ENCODE results near the gene SENP2.
"Not testable (repeated sequence)": the region's sequence is repeated elsewhere in the genome, so short reads cannot be mapped to it uniquely, and the experiment has no call there.

The SENP2 gene

DNA sequence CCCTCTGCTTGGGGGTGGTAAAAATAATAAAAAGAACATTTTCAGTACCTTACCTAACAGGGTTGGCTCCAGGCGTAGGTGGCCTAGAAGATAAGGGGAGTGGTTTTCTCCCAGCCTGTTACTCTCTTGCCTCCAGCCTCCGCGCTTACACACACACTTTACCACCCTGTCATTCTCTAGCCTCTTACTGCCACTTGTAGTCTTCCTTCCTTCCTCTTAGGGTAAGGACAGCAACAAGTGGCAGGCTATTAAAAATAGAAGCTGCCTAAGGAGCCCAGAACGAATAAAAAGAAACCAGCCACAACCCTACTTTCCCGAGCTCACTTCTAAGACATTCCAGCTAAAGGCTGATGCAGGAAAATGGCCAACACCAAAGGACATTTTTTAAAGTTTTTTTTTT lies 24.1 kb upstream of the SENP2 start:
- DNase-seq (ENCODE audit: insufficient read length, low spot score) (no peak), FAIRE-seq (no peak)
- TF ChIP-seq POLR2A (IDR thresholded peaks at IDR 0.05; ENCODE audit: low read depth, low read length): no peak

DNA sequence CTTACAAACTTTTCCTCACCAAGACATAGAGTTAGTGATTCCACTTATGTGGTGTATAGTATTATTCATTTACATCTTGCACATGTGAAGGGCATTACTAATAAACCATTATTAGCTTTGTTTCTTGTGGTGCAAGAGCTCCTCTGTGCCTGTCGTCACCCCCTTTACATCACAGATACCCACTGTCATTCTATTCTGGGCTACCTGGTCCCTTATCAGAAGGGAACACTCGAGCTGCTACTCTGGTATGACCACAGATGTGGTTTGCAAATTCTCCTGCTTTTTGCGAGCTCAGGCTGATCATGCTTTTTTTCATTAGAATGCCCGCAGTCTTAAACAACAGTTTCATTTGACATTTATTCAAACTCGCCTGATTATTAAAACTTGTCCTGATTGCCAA lies 13.9 kb upstream of the SENP2 start:
- FAIRE-seq: no peak

DNA sequence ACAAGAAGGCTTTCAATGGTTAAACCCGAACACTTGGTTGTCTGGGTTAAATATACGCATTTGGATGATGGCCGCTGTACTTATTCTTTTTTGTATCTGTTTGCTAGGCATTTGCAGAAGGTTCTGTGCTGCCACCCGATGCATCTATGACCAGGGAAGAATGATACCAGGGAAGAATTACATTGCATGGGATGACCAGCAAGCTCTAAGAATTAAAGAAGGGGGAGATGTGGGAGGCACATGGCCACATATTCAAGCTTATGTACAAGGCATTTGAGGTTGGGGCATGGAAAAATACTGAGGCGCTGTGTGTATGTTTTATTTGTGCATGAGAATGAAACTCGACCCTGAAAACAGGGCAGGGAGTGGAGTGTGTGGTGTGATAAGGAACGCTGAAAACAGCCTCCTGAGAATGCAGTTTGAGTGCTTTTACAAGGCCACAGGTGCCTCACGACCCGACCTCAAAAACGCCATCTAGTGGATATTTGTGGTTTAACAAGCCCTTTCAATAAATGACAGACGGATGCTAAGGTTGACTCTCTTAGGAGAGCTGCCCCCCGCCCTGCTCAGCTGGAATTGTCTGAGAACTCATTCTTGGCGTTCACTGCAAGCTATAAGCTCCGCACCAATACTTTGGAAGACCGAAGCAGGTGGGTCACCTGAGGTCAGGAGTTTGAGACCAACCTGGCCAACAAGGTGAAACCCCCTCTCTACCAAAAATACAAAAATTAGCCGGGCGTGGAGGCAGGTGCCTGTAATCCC lies 10.8 kb upstream of the SENP2 start:
- peak; percentile 98 for FAIRE-seq
- not testable (repeated sequence) for DNase-seq (ENCODE audit: insufficient read length, low spot score)

More for the DNA sequence above, 13.9 kb upstream of the SENP2 start:
- no peak for DNase-seq (ENCODE audit: insufficient read length, low spot score)
- TF ChIP-seq POLR2A (IDR thresholded peaks at IDR 0.05; ENCODE audit: low read depth, low read length): no peak

DNA sequence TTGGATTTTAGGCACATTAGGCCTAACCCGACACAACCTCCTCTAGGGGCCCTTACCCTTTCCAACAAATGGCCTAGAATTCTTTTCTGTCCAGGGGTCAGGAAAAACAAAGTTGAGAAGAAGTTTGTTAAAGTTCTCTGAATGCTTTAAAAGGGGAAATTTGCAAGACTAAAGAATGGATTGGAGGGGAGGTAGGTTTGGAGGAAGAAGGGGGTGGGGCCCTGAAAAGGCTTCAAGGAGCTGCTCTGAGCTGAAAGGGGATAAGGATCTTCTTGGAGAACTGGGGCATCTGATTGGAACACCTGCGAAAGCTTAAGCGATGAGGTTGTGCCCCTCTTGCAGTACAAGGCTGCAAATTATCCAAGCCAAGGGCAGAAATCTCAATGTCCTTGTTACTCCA lies 3.9 kb upstream of the SENP2 start:
- FAIRE-seq (no peak), DNase-seq (ENCODE audit: insufficient read length, low spot score) (no peak)
- TF ChIP-seq POLR2A (IDR thresholded peaks at IDR 0.05; ENCODE audit: low read depth, low read length): no peak

DNA sequence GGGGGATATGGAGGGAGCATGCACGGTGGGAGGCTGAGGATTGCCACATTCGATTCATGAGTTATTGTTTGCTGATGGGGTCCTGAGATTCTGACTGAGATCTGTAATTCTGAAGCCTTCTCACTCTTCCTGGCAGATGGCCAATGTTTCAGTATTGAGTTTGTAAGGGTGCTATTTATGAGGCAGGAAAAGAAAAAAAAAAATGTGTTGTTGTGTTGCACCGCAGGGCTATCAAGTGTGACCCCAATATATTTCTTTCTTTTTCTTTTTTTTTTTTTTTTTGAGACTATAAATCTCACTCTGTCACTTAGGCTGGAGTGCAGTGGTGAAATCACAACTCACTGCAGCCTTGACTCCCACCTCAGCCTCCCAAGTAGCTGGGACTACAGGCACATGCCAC lies 3.2 kb upstream of the SENP2 start:
- TF ChIP-seq POLR2A (IDR thresholded peaks at IDR 0.05; ENCODE audit: low read depth, low read length): no peak
- FAIRE-seq (no peak), DNase-seq (ENCODE audit: insufficient read length, low spot score) (no peak)

DNA sequence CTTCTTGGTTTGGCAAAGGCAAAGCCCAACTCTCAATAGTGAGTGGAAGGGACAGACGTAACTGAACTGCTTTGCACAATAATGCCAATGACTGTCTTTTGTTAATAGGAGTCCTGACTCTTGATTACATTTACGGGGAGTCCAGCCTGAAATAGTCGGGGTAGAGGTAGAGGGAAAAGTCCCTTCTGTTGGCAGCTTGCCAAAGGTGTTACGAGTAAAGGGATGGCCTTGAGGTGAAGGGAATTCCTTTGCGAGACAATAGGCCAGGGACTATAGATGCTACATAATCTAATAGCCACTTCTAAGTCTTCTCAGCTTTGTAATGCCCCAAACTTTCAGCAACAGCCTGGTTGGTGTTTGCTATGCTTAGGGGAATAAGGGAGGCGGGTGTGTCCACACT lies 2.2 kb upstream of the SENP2 start:
- no peak for DNase-seq (ENCODE audit: insufficient read length, low spot score)
- FAIRE-seq: no peak
- TF ChIP-seq POLR2A (IDR thresholded peaks at IDR 0.05; ENCODE audit: low read depth, low read length): no peak

DNA sequence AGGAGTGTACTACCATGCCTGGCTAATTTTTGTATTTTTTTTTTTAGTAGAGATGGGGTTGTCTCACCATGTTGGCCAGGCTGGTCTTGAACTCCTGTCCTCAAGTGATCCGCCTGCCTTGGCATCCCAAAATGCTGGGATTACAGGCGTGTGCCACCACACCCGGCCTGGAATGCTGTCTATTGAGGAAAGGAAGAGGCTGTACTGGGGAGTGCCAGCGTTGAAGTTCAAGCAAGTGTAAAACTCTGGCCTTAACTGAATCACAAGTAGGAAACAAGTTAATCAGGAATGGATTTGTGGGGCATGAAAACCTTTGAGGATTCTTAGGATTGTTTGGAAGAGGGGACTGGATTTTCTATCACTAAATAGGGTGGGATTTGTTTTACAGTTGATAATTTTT lies 1.4 kb upstream of the SENP2 start:
- FAIRE-seq (no peak), DNase-seq (ENCODE audit: insufficient read length, low spot score) (no peak)
- TF ChIP-seq POLR2A (IDR thresholded peaks at IDR 0.05; ENCODE audit: low read depth, low read length): no peak

DNA sequence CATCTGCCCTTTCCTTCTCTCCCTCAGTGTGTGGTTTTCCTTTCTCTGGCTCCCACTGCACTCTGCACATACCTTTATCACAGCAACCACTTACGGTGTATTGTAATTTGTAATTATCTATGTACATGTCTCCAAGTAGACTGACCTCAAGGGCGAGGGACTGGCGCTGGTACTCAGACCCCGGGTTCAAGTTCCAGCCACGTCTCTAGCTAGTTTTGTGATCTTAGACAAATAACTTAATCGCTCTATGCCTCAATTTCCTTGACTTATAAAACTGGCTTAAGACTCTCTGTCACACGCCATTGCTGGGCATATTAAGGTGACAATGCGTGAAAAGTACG lies 607 bp upstream of the SENP2 start:
- DNase-seq (ENCODE audit: insufficient read length, low spot score) (no peak), FAIRE-seq (no peak)
- TF ChIP-seq POLR2A (IDR thresholded peaks at IDR 0.05; ENCODE audit: low read depth, low read length): no peak

DNA sequence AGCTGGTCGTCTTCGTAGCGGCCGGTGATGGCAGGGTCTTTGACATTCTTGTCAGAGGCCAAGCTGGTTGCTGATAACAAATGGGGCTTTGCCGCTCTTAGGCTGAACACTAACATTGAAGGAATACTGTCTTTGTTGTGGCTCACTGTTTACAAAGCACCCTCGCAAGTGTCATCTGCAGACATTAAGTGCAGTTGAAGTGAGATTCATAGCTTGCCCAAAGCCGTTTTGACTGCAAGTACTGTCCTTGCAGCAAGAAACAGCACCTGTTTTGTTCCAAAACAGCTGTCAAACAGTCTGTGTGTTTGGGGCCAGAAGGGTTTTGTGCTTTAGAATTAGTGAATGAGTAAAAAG lies 568 bp downstream of the SENP2 start:
- TF ChIP-seq POLR2A (IDR thresholded peaks at IDR 0.05; ENCODE audit: low read depth, low read length): no peak
- DNase-seq (ENCODE audit: insufficient read length, low spot score) (no peak), FAIRE-seq (no peak)

DNA sequence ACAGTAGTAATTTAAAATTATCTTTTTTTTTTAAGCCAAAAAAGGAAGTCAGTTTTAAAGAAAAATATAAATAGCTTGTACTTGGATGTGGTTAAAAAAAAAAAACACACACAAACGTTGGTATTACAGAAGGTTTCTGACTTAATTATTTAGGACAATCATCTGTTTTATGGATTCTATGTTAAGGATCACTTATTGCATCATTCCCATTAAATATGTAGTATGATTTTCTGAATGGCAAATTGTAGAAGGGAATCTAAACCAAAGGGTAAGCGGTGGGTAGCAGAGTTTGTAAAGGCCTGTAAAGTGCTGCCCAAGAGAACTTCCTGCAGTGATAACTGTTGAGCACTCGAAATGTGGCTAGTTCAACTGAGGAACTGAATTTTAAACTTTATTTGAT lies 8.0 kb downstream of the SENP2 start:
- DNase-seq (ENCODE audit: insufficient read length, low spot score) (no peak), FAIRE-seq (no peak)
- no peak for TF ChIP-seq POLR2A (IDR thresholded peaks at IDR 0.05; ENCODE audit: low read depth, low read length)

DNA sequence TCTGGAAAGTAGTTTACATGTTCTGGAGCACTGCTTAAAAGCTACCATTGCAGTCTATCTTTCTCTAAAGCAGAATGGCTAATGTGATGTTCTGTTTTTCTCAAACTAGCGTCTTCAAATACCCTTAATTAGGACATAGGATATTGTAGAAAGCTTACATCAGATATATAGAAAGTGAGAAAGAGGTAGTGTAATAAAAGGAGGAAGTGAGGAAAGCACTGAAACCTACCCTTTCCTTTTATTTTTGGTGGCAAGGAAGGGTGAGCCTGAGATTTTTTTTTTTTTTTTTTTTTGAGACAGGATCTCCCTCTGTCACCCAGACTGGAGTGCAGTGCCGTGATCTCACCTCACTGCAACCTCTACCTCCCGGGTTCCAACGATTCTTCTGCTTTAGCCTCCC lies 9.4 kb downstream of the SENP2 start:
- TF ChIP-seq POLR2A (IDR thresholded peaks at IDR 0.05; ENCODE audit: low read depth, low read length): no peak
- peak; percentile 45 for FAIRE-seq

DNA sequence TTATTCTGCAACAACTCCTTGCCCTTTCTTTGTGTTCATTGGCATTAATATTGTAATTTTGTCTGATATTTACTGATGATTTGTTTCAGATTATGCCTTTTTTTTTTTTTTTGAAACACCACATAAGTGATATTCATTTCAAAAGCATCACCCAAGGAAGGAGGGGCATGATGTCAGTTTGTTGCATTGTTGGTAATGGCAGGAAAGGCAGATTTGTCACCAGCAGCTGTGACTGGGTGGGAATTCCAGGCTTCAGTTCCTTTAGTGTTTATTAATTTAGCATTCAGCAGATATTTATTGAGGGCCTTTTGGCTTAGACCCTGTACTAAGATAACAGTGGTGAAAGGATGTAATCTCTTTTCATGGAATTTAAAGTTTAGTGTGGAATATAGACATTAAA lies 19.5 kb downstream of the SENP2 start:
- TF ChIP-seq POLR2A (IDR thresholded peaks at IDR 0.05; ENCODE audit: low read depth, low read length): no peak
- DNase-seq (ENCODE audit: insufficient read length, low spot score) (no peak), FAIRE-seq (no peak)

More for the DNA sequence above, 9.4 kb downstream of the SENP2 start:
- DNase-seq (ENCODE audit: insufficient read length, low spot score): no peak

DNA sequence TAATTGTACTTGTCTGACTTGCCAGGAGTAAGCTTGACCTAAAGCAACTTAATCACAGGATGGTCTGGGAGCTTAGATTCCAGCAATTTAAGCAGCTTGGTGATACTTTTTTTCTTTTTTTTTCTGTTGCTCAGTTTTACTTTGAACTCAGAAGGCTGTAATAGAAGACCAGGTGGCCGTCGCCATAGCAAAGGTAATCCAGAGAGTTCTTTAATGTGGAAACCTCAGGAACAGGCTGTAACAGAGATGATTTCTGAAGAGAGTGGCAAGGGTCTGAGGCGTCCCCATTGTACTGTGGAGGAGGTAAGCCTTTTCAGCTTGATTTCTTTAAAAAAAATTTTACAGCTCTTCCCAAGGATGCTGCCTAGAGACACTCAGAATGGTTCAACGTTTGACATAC lies 20.1 kb downstream of the SENP2 start:
- no peak for DNase-seq (ENCODE audit: insufficient read length, low spot score)
- no peak for FAIRE-seq
- TF ChIP-seq POLR2A (IDR thresholded peaks at IDR 0.05; ENCODE audit: low read depth, low read length): no peak

DNA sequence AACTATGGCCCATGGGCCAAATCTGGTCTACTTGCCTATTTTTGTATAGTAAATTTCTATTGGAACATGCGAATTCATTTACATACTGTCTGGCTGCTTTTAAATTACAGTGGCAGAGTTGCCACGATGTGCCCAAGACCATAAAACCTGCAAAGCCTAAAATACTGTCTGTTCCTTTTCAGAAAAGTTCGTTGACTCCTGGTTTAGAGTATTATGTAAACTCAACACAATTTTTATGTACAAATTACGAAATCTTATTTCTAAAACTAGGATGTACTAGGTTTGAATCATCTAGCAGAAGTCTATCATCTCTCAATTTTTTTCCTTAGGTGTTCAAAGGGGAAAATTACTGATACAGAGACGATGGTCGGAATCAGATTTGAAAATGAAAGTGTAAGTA lies 26.9 kb downstream of the SENP2 start:
- no peak for TF ChIP-seq POLR2A (IDR thresholded peaks at IDR 0.05; ENCODE audit: low read depth, low read length)
- FAIRE-seq (no peak), DNase-seq (ENCODE audit: insufficient read length, low spot score) (no peak)

DNA sequence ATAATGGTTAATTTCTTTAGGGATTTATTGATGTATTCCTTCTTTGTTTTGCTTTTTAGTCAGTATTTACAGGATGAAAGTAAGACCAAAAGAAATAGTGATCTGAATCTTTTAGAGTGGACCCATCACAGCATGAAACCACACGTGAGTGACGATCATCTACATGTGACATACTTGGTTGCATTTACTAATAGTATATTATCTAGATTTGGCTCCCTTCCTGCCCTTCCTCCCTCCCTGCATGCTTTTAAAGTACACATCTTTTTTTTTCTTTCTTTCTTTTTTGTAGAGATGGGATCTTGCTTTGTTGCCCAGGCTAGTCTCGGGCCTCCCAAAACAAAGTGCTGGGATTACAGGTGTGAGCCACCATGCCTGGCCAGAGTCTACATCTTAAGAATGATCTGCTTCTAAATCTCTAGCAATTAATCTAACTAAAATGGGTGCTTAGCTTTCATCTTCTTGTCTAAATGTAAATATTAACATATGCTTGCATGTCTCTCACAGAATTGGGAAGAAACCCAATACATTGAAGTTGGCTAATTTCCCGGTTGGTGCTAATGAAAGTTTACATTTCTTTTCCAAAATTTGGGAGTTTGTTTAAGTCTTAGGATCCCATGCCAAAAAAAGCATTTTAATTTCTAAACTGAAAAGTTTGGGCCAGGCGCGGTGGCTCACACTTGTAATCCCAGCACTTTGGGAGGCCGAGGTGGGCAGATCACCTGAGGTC lies 38.0 kb downstream of the SENP2 start:
- FAIRE-seq (no peak), DNase-seq (ENCODE audit: insufficient read length, low spot score) (no peak)
- no peak for TF ChIP-seq POLR2A (IDR thresholded peaks at IDR 0.05; ENCODE audit: low read depth, low read length)

Data from H54 (cell line).